Colonic mucosa (tissue), 4 donors: ENCODE measurements around the gene PCGF6. TPM values are rescaled to one million over a fixed set of nuclear protein-coding genes. Genes with fewer than 3 reads are reported as not detected.

ENCODE experiments used
- DNase-seq: peaks from one replicate; pipeline ENCODE4 v3.0.0-alpha.2; 2020
- H3K27ac ChIP-seq: fragments of 200-600 bp; one replicate; pipeline ENCODE4 v1.8.0; 2021
- H3K27me3 ChIP-seq: fragments of 200-600 bp; one replicate; pipeline ENCODE4 v1.8.0; 2021
- H3K36me3 ChIP-seq: fragments of 200-600 bp; one replicate; pipeline ENCODE4 v1.8.0; 2021
- H3K4me1 ChIP-seq: fragments of 200-600 bp; one replicate; pipeline ENCODE4 v1.8.0; 2021; ENCODE audit warnings: mild to moderate bottlenecking
- H3K4me3 ChIP-seq: fragments of 200-600 bp; one replicate; pipeline ENCODE4 v1.8.0; 2021
- H3K9ac ChIP-seq, 2 donors: one replicate each; pipeline ENCODE4 v1.7.0; 2013; ENCODE audit warnings: control low read depth in 2 of 2, low read depth in 2 of 2, low read length in 2 of 2
- H3K9me3 ChIP-seq: fragments of 200-600 bp; one replicate; pipeline ENCODE4 v1.8.0; 2021
- intact Hi-C: fragments of 100-400 bp; cut with DNase I; formaldehyde crosslinking; loops from one replicate; pipeline ENCODE4 v1.14.1; 2022
- microRNA-seq: library from miRNA; unstranded; fragments of <30 nt; microRNA quantifications from one replicate; pipeline ENCODE4, GENCODE V29; 2019
- total RNA-seq, 2 donors: library from RNA; stranded (reverse); fragmentation: NEBNext Ultra II Directional in 1 of 2; extraction: Animal tissue kit (Norgen Biotek cat#: 25700) in 1 of 2; gene quantifications; one replicate each; pipeline ENCODE4 v1.2.1, GENCODE V29; 2021
- TF ChIP-seq, protein P1 (sequence below): fragments of 200-600 bp; IDR thresholded peaks from one replicate; pipeline ENCODE4 v1.8.0; 2022; ENCODE audit warnings: antibody characterized with exemption, mild to moderate bottlenecking
- donor health status: healthy.
- donor health status: DM: no; HTN: no; CAD: no.
- donor health status: DM: no; HTN: no; CAD: no.

Gene PCGF6
- total RNA-seq, 2 donors from 2014 or later = 7.6 to 8.6 TPM

DNA sequence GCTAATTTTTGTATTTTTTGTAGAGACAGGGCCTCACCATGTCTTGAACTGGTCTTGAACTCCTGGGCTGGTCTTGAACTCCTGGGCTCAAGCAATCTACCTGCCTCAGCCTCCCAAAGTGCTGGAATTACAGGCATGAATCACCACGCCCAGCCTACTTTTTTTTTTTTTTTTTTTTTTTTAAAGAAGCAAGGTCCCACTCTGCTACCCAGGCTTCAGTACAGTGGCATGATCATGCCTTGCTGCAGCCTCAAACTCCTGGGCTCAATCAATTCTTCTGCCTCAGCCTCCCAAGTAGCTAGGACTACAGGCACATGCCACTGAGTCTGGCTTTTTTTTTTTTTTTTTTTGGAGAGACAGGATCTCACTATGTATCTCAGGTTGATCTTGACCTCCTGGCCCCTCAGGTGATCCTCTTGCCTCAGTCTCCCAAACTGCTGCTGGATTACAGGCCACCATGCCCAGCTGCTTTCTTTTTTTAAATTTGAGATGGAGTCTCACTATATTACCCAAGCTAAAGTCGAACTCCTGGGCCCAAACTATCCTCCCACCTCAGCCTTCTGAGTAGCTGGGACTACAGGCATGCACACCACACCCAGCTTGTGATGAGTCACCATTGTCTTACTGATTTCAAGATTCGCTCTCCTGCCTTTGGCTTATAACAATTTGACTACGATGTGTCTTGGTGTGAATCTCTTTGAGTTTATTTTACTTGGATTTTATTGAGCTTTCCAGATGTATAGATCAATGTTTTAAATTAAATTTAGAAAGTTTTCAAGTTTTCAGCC, 96.2 kb downstream of the PCGF6 start:
- Histone ChIP-seq H3K36me3 (no peaks in the 10 kb centered on the region), H3K27me3 (no peaks in the 10 kb centered on the region), H3K4me1 (no peaks in the 10 kb centered on the region), H3K9me3 (no peaks in the 10 kb centered on the region), H3K4me3 (no peak overlapping the region), H3K9ac (no peak overlapping the region), H3K27ac (no peak overlapping the region)
- DNase-seq = no peak
- intact Hi-C loops = no loop called here
- TF ChIP-seq, protein P1, sequence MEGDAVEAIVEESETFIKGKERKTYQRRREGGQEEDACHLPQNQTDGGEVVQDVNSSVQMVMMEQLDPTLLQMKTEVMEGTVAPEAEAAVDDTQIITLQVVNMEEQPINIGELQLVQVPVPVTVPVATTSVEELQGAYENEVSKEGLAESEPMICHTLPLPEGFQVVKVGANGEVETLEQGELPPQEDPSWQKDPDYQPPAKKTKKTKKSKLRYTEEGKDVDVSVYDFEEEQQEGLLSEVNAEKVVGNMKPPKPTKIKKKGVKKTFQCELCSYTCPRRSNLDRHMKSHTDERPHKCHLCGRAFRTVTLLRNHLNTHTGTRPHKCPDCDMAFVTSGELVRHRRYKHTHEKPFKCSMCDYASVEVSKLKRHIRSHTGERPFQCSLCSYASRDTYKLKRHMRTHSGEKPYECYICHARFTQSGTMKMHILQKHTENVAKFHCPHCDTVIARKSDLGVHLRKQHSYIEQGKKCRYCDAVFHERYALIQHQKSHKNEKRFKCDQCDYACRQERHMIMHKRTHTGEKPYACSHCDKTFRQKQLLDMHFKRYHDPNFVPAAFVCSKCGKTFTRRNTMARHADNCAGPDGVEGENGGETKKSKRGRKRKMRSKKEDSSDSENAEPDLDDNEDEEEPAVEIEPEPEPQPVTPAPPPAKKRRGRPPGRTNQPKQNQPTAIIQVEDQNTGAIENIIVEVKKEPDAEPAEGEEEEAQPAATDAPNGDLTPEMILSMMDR = no peak

DNA sequence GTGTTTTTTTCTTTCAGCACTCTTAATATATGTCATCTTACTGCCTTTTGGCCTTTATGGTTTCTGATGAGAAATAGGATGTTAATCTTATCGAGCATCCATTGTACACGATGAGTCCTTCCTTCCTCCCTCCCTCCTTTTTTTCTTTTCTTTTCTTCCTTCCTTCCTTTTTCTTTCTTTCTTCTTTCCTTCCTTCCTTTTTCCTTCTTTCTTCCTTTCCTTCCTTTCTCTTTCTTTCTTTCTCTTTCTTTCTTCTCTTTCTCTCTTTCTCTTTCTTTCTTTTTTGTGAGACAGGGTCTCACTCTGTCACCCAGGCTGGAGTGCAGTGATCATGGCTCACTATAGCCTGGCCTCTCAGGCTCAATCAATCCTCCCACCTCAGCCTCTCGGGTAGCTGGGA, 96.8 kb downstream of the PCGF6 start:
- no peak overlapping the region for H3K9ac ChIP-seq
- H3K27me3 ChIP-seq = no peaks in the 10 kb centered on the region
- H3K27ac ChIP-seq = no peak overlapping the region
- H3K4me3 ChIP-seq = no peak overlapping the region
- no peaks in the 10 kb centered on the region for H3K9me3 ChIP-seq
- intact Hi-C loops = no loop called here
- no peak for DNase-seq
- TF ChIP-seq, protein P1 = no peak
- H3K4me1 ChIP-seq = no peaks in the 10 kb centered on the region
- no peaks in the 10 kb centered on the region for H3K36me3 ChIP-seq

Small RNA genes lying within 50 kb of the gene (microRNA-seq; reads per million reads assigned to microRNA genes)
- gene MIR1307 = 3,346 reads per million, percentile 87 among the genes with 10 or more reads in this experiment

Other genes starting within 250 kb of the PCGF6 start
- 10 to 100 TPM; 59.6 to 89.5 TPM for gene NT5C2, start 157.9 kb downstream of the PCGF6 start, total RNA-seq
- not detected for gene RPEL1, start 105.3 kb downstream of the PCGF6 start, total RNA-seq
- 1 to 10 TPM in 1 of 2 donors, under 1 TPM in 1; 0.44 to 1.4 TPM for gene INA, start 74.0 kb downstream of the PCGF6 start, total RNA-seq
- gene TAF5, start 16.8 kb upstream of the PCGF6 start, total RNA-seq = 10 to 100 TPM in 1 of 2 donors, 1 to 10 TPM in 1; 5.5 to 10.3 TPM
- gene ATP5MK, start 45.3 kb upstream of the PCGF6 start, total RNA-seq = 100 to 1,000 TPM; 551 to 577 TPM
- 10 to 100 TPM; 14.9 to 33.6 TPM for gene PDCD11, start 45.5 kb upstream of the PCGF6 start, total RNA-seq
- 1 to 10 TPM; 3.5 to 8.0 TPM for gene CALHM2, start 101.2 kb upstream of the PCGF6 start, total RNA-seq
- gene CALHM1, start 107.8 kb upstream of the PCGF6 start, total RNA-seq = not detected
- gene CALHM3, start 128.1 kb upstream of the PCGF6 start, total RNA-seq = not detected
- 10 to 100 TPM; 40.2 to 46.1 TPM for gene NEURL1, start 142.6 kb upstream of the PCGF6 start, total RNA-seq